Thoracic aorta (tissue), 2 donors: ENCODE results near the gene TRPV6. TPM values are rescaled to one million over a fixed set of nuclear protein-coding genes. Genes with fewer than 3 reads are reported as not detected.
A peak's percentile ranks its signal among the peaks of the same experiment; 100 is the strongest.

Source experiments
- ATAC-seq: fragments of 150-250 bp; one replicate; pipeline ENCODE4 v1.8.0; 2017; ENCODE audit warnings: low read depth; ENCODE audit not compliant: insufficient number of reproducible peaks, low FRiP score
- DNase-seq: peaks from one replicate; pipeline ENCODE4 v3.0.0-alpha.2; 2020; ENCODE audit warnings: low spot score
- H3K27ac ChIP-seq, 2 donors: fragments of 200-600 bp; sonication (generic); 1 replicate in 1 of 2; 2 replicates in 1 of 2; pipeline ENCODE4 v1.5.1; 2016; ENCODE audit warnings: mild to moderate bottlenecking in 2 of 2, moderate library complexity in 2 of 2
- H3K27me3 ChIP-seq: fragments of 200-600 bp; sonication (generic); replicated peaks from 2 replicates; pipeline ENCODE4 v1.6.0; 2016; ENCODE audit warnings: mild to moderate bottlenecking; ENCODE audit not compliant: insufficient read depth
- H3K36me3 ChIP-seq: fragments of 200-600 bp; sonication (generic); one replicate; pipeline ENCODE4 v1.5.1; 2016
- H3K4me1 ChIP-seq, 2 donors: fragments of 200-600 bp; sonication (generic); 1 replicate in 1 of 2; 2 replicates in 1 of 2; pipeline versions ENCODE4 v1.5.1 to v1.6.0; 2016; ENCODE audit warnings: low read depth in 2 of 2, mild to moderate bottlenecking in 1 of 2; ENCODE audit not compliant: control insufficient read depth in 1 of 2
- H3K4me3 ChIP-seq: fragments of 200-600 bp; sonication (generic); 2 replicates; pipeline ENCODE4 v1.5.1; 2016; ENCODE audit warnings: mild to moderate bottlenecking
- H3K9me3 ChIP-seq: fragments of 200-600 bp; sonication (generic); 2 replicates; pipeline ENCODE4 v1.5.1; 2016
- CTCF ChIP-seq: fragments of 200-600 bp; sonication (generic); IDR thresholded peaks from one replicate; pipeline ENCODE4 v1.5.1; 2019; ENCODE audit warnings: antibody characterized with exemption
- total RNA-seq, 2 donors: library from RNA; depleted of rRNA; stranded (reverse); fragments of >200 nt; gene quantifications; one replicate each; pipeline versions ENCODE4 v1.1.0 to v1.2.3, GENCODE V29; 2016

TRPV6 gene
- total RNA-seq, 2 donors from 2014 or later = not detected

- peak overlapping the region; percentile 90 for H3K4me3 ChIP-seq
- ATAC-seq = no peak
- no peak for TF ChIP-seq CTCF
- no peaks in the 10 kb centered on the region for H3K27me3 ChIP-seq
- no peak for DNase-seq
- H3K27ac ChIP-seq = peak overlapping the region in 1 of 2 donors; percentile 16
- no peaks in the 10 kb centered on the region for H3K36me3 ChIP-seq
- H3K4me1 ChIP-seq = peaks cover 0 to 29% of the 10 kb centered on the region in 2 donors
- H3K9me3 ChIP-seq = no peaks in the 10 kb centered on the region
Observed at GRCh38 chr7:142855114-142855743, 30.3 kb downstream of the TRPV6 start.

GRCh38 chr7:142854372-142855113 lies 31.0 kb downstream of the TRPV6 start, which contains the start of gene EPHB6:
TSS of gene EPHB6 (plus strand) at chr7:142855076. CDS start at chr7:142863228, 8,152 bp downstream.
- DNase-seq (no peak), ATAC-seq (peak; percentile 34)
- H3K4me3 ChIP-seq = peak within 1 kb of the TSS; percentile 90
- H3K27me3 ChIP-seq = no peaks in the 10 kb centered on the region
- H3K4me1 ChIP-seq = peaks cover 0 to 25% of the 10 kb centered on the region in 2 donors
- TF ChIP-seq CTCF = no peak
- no peaks in the 10 kb centered on the region for H3K36me3 ChIP-seq
- H3K9me3 ChIP-seq = no peaks in the 10 kb centered on the region
- peak within 1 kb of the TSS; percentile 71 for H3K27ac ChIP-seq

GRCh38 chr7:142853739-142854371 lies 31.7 kb downstream of the TRPV6 start:
- peak overlapping the region; percentile 71 for H3K27ac ChIP-seq
- TF ChIP-seq CTCF = peak; percentile 82
- no peaks in the 10 kb centered on the region for H3K36me3 ChIP-seq
- ATAC-seq (peak; percentile 52), DNase-seq (no peak)
- peaks cover 0 to 23% of the 10 kb centered on the region in 2 donors for H3K4me1 ChIP-seq
- no peaks in the 10 kb centered on the region for H3K27me3 ChIP-seq
- no peaks in the 10 kb centered on the region for H3K9me3 ChIP-seq
- peak overlapping the region; percentile 90 for H3K4me3 ChIP-seq

- DNase-seq = no peak
- Histone ChIP-seq H3K36me3 (no peaks in the 10 kb centered on the region), H3K4me1 (peaks cover 0 to 19% of the 10 kb centered on the region in 2 donors), H3K27me3 (no peaks in the 10 kb centered on the region), H3K27ac (no peak overlapping the region), H3K9me3 (no peaks in the 10 kb centered on the region), H3K4me3 (no peak overlapping the region)
- no peak for TF ChIP-seq CTCF
- no peak for ATAC-seq
Observed at GRCh38 chr7:142851919-142852318, 33.6 kb downstream of the TRPV6 start.

- H3K36me3 ChIP-seq = no peaks in the 10 kb centered on the region
- TF ChIP-seq CTCF = no peak
- DNase-seq (no peak), ATAC-seq (no peak)
- H3K27ac ChIP-seq = no peak overlapping the region
- peaks cover 0 to 12% of the 10 kb centered on the region in 2 donors for H3K4me1 ChIP-seq
- H3K9me3 ChIP-seq = no peaks in the 10 kb centered on the region
- no peak overlapping the region for H3K4me3 ChIP-seq
- H3K27me3 ChIP-seq = no peaks in the 10 kb centered on the region
Observed at GRCh38 chr7:142851269-142851668, 34.3 kb downstream of the TRPV6 start.
